DMS53 (cell line): ENCODE measurements around the gene PBX3.

Experiments
- DNase-seq: peaks from one replicate; lab custom pipeline; 2025; lab: John Stamatoyannopoulos, UW

Gene PBX3

DNA sequence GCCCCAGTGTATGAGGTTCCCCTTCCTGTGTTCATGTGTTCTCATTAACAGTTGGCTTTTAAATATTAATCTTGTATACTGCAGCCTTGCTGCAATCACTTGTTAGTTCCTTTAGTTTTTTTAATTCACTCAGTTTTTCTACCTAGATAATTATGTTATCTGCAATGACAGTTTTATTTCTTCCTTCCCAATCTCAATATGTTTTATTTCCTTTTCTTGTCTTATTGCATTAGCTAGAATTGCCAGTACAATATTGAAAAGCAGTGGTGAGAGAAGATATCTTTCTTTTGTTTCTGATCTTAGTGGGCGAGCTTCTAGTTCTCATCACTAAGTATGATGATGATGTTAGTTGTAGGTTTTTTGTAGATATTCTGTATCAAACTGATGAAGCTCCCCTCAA, 232.2 kb downstream of the PBX3 start:
- no peak for DNase-seq

GRCh38 chr9:125982798-125983406, 235.7 kb downstream of the PBX3 start:
- no peak for DNase-seq

DNA sequence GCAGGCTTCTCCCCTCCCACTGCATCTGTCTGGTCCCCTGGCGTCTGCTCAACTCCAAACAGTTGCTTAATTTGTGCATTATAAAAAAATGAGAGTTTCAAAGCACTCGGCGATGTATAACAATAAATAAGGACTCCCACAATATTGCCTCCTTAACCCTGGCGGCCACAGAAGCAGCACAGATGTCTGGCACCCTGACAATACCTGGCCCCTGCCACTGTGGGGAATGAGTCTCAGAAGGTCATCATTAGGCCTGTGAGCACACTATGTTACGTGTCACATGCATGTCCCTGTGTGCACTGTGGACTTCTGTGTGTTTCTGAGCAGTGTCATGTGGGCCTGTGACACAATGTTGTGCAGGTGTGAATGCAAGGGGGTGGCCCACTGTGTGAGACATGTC, 236.5 kb downstream of the PBX3 start:
- DNase-seq: no peak

DNA sequence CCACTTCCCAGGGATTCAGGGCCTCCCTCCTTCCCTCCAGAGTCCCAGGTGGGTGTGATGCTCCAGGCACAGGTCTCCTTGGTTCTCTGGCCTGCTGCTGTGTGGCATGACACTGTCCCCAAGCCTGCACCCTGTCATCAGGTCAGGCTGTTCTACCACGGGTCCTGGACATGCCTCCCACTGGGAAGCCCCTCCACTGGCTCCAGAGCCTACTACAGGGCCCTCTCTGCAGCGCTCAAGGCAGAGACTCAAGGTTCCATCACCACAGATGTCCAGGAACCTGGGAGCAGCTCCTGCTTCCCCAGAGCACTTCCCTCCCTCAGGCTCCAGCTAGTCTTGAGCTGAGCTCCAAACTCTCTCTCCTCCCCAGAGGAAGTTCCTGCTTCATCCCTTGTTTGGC, 237.3 kb downstream of the PBX3 start:
- DNase-seq: no peak

- DNase-seq: no peak
Observed at GRCh38 chr9:125985142-125985997, 238.2 kb downstream of the PBX3 start.

DNA sequence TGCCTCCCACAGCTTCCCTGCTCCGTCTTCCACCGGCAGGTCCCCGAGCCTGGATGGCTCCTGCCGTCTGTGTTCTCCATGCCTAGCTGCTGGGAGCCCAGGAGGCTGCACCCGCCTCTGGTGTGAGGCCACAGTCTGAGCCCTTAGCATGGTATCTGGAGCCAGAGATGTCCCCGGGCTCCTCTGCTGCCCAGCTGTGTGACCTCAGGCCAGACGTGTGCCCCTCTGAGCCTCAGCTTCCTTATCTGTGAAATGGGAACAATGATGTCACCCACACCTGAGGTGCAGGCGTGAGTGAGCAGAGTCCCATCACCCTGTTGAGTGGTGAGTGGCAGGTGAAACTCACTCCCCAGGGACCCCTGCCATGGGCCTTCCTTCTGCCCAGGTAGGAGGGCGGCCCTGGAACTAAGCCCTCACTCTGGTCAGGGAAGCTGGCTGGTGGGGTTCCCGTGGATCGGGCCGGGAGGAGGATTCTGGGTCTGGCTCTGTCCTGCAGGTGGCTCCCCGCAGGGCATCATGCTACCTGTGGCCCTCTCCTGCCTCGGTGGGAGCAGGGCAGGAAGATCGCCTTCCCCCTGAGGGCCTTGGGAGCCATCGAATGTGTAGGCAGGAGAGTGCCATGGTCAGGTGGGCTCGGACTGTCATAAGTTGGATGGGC, 239.0 kb downstream of the PBX3 start:
- DNase-seq: no peak

DNA sequence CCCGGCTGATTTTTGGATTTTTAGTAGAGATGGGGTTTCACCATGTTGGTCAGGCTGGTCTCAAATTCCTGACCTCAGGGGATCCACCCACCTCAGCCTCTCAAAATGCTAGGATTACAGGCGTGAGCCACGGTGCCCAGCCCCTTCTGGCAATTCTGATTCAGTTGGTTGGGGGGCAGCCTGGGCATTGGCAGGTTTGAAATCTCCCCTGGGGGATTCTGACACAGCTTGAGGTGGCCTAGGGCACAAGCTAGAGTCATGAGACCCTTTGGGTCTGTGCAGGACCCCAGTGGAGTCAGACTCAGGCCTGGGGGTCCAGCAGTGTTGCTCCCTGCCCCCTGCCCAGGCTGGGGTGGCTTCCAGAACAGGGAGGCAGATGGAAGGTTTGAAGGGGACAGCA, 239.8 kb downstream of the PBX3 start:
- DNase-seq: no peak

DNA sequence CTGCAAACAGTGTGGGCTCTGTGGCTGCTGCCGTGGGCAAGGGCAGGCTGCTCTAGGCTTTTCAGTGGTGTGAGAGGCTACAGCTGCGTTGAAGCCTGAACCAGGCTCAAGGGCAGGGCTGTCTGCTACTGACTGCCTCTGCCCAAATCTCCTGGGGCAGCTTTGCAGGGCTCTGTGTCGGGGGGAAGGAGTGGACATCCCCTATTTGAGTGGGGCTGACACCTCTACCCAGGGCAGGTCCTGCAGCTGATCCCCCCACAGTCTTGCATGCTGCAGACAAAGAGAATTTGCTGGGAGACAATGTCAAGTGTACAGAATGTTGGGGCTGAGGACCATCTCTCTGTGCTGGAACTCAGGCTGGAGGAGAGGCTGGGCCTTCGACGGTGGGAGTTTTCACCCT, 240.2 kb downstream of the PBX3 start:
- DNase-seq: no peak

DNA sequence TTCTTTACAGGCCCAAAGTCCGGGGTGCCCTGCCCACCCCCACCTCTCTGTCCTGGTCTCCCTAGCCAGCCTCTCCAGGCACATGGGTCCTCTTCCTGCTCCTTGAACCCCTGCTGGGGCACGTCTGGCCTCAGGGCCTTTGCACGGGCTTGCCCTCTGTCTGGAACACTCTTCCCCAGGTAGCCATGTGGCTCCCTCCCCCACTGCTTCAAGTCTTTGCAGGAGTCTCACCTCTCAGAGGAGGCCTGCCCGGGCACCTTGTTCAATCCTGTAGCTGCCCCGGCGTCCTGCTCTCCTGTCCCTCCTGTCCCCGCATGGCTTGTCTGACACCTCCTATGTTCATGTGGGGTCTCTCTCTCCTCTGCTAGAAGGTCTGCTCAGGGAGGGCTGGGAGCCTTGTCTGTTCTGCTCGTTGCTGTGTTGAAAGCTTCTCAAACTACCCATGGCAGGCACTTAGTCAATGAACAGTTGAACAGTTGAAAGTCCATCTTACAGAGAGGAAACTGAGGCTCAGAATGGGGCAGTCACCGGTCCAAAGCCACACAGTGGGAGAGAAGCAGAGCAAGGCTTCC, 241.4 kb downstream of the PBX3 start:
- DNase-seq: no peak

DNA sequence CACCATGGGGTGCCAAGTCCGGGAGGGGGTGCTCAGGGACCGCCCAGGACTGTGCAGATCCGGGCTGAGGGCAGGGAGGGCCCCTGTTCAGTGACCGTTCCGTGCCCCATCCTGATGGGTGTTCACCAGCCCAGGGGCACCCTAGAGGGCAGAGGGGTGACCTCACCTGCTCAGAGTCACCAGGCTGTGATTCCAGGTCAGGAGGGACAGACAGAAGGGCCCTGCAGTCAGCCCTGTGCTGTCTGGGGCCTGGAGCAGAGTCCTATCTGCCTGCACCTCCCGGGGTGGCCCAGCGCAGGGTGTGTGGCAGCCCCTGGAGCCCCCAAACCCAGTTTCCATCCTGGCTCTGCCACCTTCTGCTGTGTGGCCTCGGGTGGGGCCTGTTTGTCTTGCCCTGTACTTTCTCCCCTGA, 241.9 kb downstream of the PBX3 start:
- no peak for DNase-seq

GRCh38 chr9:125989524-125990180, 242.5 kb downstream of the PBX3 start:
- no peak for DNase-seq

GRCh38 chr9:125990186-125990792, 243.1 kb downstream of the PBX3 start:
- DNase-seq: no peak

DNA sequence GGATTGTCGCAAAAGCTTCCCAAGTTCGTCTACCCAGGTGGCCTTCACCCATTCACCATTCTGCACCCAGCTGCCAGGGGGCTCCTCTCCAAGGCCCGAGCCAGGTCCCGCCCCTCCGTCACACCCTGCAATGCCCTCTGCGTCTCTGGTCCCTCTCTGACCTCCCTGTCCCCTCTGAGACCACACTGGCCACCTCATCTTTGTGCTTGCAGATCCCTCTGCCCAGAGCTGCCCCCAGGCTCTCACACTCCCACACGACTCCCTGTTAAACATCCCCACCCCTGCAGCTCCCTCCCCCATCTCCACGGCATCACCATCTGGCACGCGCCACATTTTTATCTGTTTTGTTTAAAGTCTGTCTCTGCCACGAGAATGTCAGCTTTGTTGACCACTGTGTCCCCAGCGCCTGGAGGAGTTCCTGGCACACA, 243.6 kb downstream of the PBX3 start:
- DNase-seq: no peak

- no peak for DNase-seq
Observed at GRCh38 chr9:125991886-125992529, 244.8 kb downstream of the PBX3 start.

DNA sequence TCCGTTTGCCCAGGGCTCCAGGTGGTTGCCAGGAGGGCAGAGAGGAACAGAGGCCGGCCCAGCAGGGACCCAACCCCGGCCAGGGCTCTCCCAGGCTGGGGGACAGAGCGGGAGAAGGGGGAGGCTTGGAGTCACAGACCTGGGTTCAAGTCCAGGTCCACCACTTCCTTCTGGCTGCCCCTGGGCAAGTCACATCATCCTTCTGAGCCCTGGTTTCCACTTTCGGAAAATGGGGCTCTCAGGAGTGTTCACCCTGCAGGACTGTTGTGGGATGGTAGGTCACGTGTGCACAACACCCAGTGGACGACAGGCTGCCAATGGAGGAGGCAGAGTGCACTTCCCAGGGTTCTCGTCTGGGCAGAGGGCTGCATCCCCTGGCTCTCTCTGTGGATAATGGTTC, 245.4 kb downstream of the PBX3 start:
- no peak for DNase-seq

DNA sequence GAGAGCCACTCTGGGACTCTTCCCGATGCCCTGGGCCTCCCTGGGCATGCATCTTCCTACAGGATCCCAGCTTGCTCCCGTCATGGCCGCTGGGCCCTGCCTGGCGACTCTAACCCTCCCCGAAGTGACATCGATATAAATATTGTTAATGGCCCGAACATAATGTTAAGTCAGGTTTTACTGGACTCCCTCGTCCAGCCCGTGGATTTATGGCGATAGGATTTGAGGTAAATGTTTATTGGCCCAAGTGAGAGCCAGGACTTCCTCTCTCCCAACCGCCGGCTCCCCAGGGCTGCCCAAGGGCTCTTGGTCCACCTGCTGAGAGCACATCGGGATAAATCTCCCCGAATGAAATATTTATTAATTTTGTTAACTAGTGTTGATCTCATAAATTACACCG, 246.3 kb downstream of the PBX3 start:
- DNase-seq: no peak

- no peak for DNase-seq
Observed at GRCh38 chr9:125994066-125994943, 247.1 kb downstream of the PBX3 start.

GRCh38 chr9:125995006-125995405, 247.8 kb downstream of the PBX3 start:
- DNase-seq: no peak

DNA sequence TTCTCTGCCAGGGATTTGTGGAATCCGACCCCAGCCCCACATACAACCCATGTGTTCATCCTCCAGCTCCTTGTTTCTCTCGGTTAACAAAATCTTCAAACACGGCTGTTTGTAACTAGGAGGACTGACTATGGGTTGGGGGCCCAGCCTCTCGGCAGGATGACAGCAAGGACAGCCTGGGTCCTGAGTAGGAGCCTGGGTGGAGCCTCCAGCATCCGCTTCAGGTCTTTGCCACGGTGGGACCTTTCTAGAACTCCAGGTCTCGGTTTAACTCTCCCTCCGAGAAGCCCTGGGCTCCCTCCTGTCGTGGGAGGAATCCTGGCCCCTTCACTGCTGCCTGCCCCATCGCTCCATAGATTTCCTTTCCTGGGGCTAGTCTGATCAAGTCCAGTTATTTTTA, 248.5 kb downstream of the PBX3 start:
- no peak for DNase-seq

DNA sequence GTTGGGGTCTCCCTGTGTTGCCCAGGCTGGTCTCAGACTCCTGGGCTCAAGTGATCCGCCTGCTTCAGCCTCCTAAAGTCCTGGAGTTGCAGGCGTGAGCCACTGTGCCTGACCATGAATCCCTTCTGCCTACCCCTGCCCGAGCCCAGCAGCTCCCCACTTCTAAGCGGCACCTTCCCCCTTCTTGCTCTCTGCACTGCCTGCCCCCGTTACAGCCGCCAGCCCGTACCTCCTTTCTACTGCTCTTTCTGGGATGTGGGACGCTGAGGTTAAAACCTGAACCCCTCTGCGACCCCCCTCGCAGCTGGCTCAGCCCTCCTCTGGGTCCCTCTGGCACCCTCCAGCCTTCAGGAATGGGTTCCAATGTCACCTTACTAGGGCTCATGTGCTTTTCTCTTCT, 249.6 kb downstream of the PBX3 start:
- DNase-seq: no peak
